IMR-90 (cell line): ENCODE data around the gene TUBB6. TPM values are rescaled to one million over a fixed set of nuclear protein-coding genes. Genes with fewer than 3 reads are reported as not detected.

Source experiments
- ATAC-seq: fragments of 200-7000 bp; cut with Tn5 transposase; 2 replicates; pipeline ENCODE4 v1.9.1; 2020; ENCODE audit warnings: low read depth, mild to moderate bottlenecking, moderate library complexity
- BruUV-seq: library from RNA; stranded (reverse); fragments of 400-500 nt; replicated peaks from 2 replicates; lab custom pipeline; 2021; lab: Mats Ljungman, UMichigan
- CTCF ChIA-PET: fragments of 300-600 bp; formaldehyde crosslinking; extraction: SDS; loops from one replicate; lab custom pipeline; 2021; ENCODE audit warnings: antibody characterized with exemption; lab: Yijun Ruan, JAX
- POLR2A ChIA-PET: fragments of 300-600 bp; sonication (Branson Sonifier 250); formaldehyde crosslinking; loops from one replicate; lab custom pipeline; 2022; ENCODE audit warnings: antibody characterized with exemption; ENCODE audit not compliant: unreplicated experiment; lab: Charles Lee
- DNase-seq: peaks from one replicate; pipeline ENCODE4 v3.0.0; 2013
- H2AFZ ChIP-seq: replicated peaks from 2 replicates; pipeline ENCODE3; 2013; ENCODE audit warnings: low read length, mild to moderate bottlenecking; ENCODE audit not compliant: poor library complexity
- H2AK5ac ChIP-seq: 2 replicates; pipeline ENCODE4 v1.6.1; 2013; ENCODE audit warnings: low read depth, low read length, inconsistent platforms
- H2AK9ac ChIP-seq: replicated peaks from 2 replicates; pipeline ENCODE3; 2013; ENCODE audit warnings: mild to moderate bottlenecking, low read depth, low read length, moderate library complexity; ENCODE audit not compliant: poor library complexity
- H2BK120ac ChIP-seq: 2 replicates; pipeline ENCODE4 v1.6.1; 2013; ENCODE audit warnings: low read depth, low read length, inconsistent platforms
- H2BK15ac ChIP-seq: 3 replicates; pipeline ENCODE4 v1.6.1; 2013; ENCODE audit warnings: low read depth, low read length, inconsistent platforms
- H2BK20ac ChIP-seq: 2 replicates; pipeline ENCODE4 v1.6.1; 2013; ENCODE audit warnings: low read depth, mild to moderate bottlenecking, inconsistent platforms, low read length, moderate library complexity
- H2BK5ac ChIP-seq: 2 replicates; pipeline ENCODE4 v1.6.1; 2013; ENCODE audit warnings: mild to moderate bottlenecking, low read depth, low read length, inconsistent platforms; ENCODE audit not compliant: poor library complexity, severe bottlenecking
- H3K14ac ChIP-seq: replicated peaks from 2 replicates; pipeline ENCODE4 v1.6.1; 2013; ENCODE audit warnings: low read depth, low read length, inconsistent platforms
- H3K18ac ChIP-seq: 2 replicates; pipeline ENCODE4 v1.6.1; 2013; ENCODE audit warnings: low read depth, low read length, control low read depth
- H3K23ac ChIP-seq: 2 replicates; pipeline ENCODE4 v1.6.1; 2013; ENCODE audit warnings: low read depth, low read length, inconsistent platforms
- H3K27ac ChIP-seq: 2 replicates; pipeline ENCODE4 v1.5.1; 2013; ENCODE audit warnings: mild to moderate bottlenecking, control low read depth, low read length; ENCODE audit not compliant: insufficient read depth
- H3K27me3 ChIP-seq: 2 replicates; pipeline ENCODE4 v1.6.1; 2013; ENCODE audit warnings: low read length; ENCODE audit not compliant: control insufficient read depth, insufficient read depth
- H3K36me3 ChIP-seq: 2 replicates; pipeline ENCODE4 v1.6.1; 2013; ENCODE audit warnings: low read length, mixed read lengths; ENCODE audit not compliant: control insufficient read depth, insufficient read depth
- H3K4ac ChIP-seq: 2 replicates; pipeline ENCODE4 v1.6.1; 2013; ENCODE audit warnings: low read depth, low read length, inconsistent platforms
- H3K4me1 ChIP-seq: 2 replicates; pipeline ENCODE4 v1.6.1; 2013; ENCODE audit warnings: low read length, mixed read lengths; ENCODE audit not compliant: control insufficient read depth, insufficient read depth
- H3K4me2 ChIP-seq: 2 replicates; pipeline ENCODE4 v1.6.1; 2013; ENCODE audit warnings: low read depth, mild to moderate bottlenecking, control low read depth, low read length, moderate library complexity
- H3K4me3 ChIP-seq: 2 replicates; pipeline ENCODE4 v1.5.1; 2013; ENCODE audit warnings: low read depth, mild to moderate bottlenecking, control low read depth, low read length, moderate library complexity; ENCODE audit not compliant: insufficient read depth
- H3K56ac ChIP-seq: 2 replicates; pipeline ENCODE4 v1.6.1; 2013; ENCODE audit warnings: low read length, inconsistent platforms; ENCODE audit not compliant: insufficient read depth; ENCODE audit errors: extremely low read depth
- H3K79me1 ChIP-seq, 2 experiments: 2 replicates each; pipeline ENCODE4 v1.6.1; 2013; ENCODE audit warnings: low read length in 2 of 2, inconsistent platforms in 1 of 2, low read depth in 1 of 2
- H3K9ac ChIP-seq: 2 replicates; pipeline ENCODE4 v1.6.1; 2013; ENCODE audit warnings: low read depth, low read length, control low read depth
- H3K9me1 ChIP-seq: 2 replicates; pipeline ENCODE4 v1.6.1; 2013; ENCODE audit warnings: low read length, inconsistent platforms; ENCODE audit not compliant: insufficient read depth
- H3K9me3 ChIP-seq: 2 replicates; pipeline ENCODE4 v1.6.1; 2013; ENCODE audit warnings: low read length; ENCODE audit not compliant: control insufficient read depth, insufficient read depth
- H4K20me1 ChIP-seq: 2 replicates; pipeline ENCODE4 v1.6.1; 2013; ENCODE audit warnings: low read length, inconsistent platforms; ENCODE audit not compliant: insufficient read depth
- H4K5ac ChIP-seq: 2 replicates; pipeline ENCODE4 v1.6.1; 2013; ENCODE audit warnings: mild to moderate bottlenecking, low read depth, low read length, control low read depth
- H4K8ac ChIP-seq, 2 experiments: 2 replicates each; pipeline ENCODE4 v1.6.1; 2013; ENCODE audit warnings: low read depth in 2 of 2, low read length in 2 of 2, control low read depth in 1 of 2, inconsistent platforms in 1 of 2
- H4K91ac ChIP-seq: 2 replicates; pipeline ENCODE4 v1.6.1; 2013; ENCODE audit warnings: low read depth, low read length, inconsistent platforms; ENCODE audit not compliant: insufficient read depth
- BHLHE40 ChIP-seq: fragments of 150-350 bp; IDR thresholded peaks from 2 replicates; pipeline ENCODE4 v1.6.1; 2016; ENCODE audit warnings: mild to moderate bottlenecking, low read depth, low read length
- CEBPB ChIP-seq: IDR thresholded peaks from 2 replicates; pipeline ENCODE4 v1.6.1; 2012; ENCODE audit warnings: low read depth, low read length, improper control_type of control experiment
- CHD1 ChIP-seq: IDR thresholded peaks from 2 replicates; pipeline ENCODE4 v1.6.1; 2012; ENCODE audit warnings: low read depth, low read length, improper control_type of control experiment
- FOS ChIP-seq: fragments of 150-350 bp; IDR thresholded peaks from 2 replicates; pipeline ENCODE4 v1.6.1; 2016; ENCODE audit warnings: low read depth, low read length
- MAZ ChIP-seq: IDR thresholded peaks from 2 replicates; pipeline ENCODE4 v1.6.1; 2012; ENCODE audit warnings: low read depth, mild to moderate bottlenecking, low read length, improper control_type of control experiment, moderate library complexity, borderline replicate concordance
- MXI1 ChIP-seq: IDR thresholded peaks from 2 replicates; pipeline ENCODE4 v1.6.1; 2012; ENCODE audit warnings: low read depth, mild to moderate bottlenecking, low read length, moderate library complexity, borderline replicate concordance
- NFE2L2 ChIP-seq: fragments of 150-350 bp; IDR thresholded peaks from 2 replicates; pipeline ENCODE4 v1.6.1; 2016; ENCODE audit warnings: low read depth, mild to moderate bottlenecking, low read length
- POLR2A ChIP-seq: IDR thresholded peaks from 2 replicates; pipeline ENCODE4 v1.6.1; 2012; ENCODE audit warnings: mild to moderate bottlenecking, low read depth, low read length
- RAD21 ChIP-seq: IDR thresholded peaks from 2 replicates; pipeline ENCODE4 v1.6.1; 2012; ENCODE audit warnings: low read length, improper control_type of control experiment
- RCOR1 ChIP-seq: IDR thresholded peaks from 2 replicates; pipeline ENCODE4 v1.6.1; 2012; ENCODE audit warnings: mild to moderate bottlenecking, low read length, improper control_type of control experiment; ENCODE audit not compliant: insufficient replicate concordance
- RFX5 ChIP-seq: IDR thresholded peaks from 2 replicates; pipeline ENCODE4 v1.8.0; 2012; ENCODE audit warnings: low read depth, mild to moderate bottlenecking, low read length, moderate library complexity
- SMC3 ChIP-seq: fragments of 150-350 bp; IDR thresholded peaks from 2 replicates; pipeline ENCODE4 v1.6.1; 2016; ENCODE audit warnings: low read depth, mild to moderate bottlenecking, antibody characterized with exemption, low read length, moderate library complexity
- WGBS, 2 experiments: methylation state at CpG; one replicate each; pipeline versions ENCODE4 v1.1.5 to v1.1.7; 2013; ENCODE audit warnings: missing lambda C conversion rate in 2 of 2; ENCODE audit not compliant: insufficient read length in 1 of 2; ENCODE audit errors: extremely low coverage in 2 of 2; 5-methylcytosine and 5-hydroxymethylcytosine counted together
- dilution Hi-C: fragments of 300-500 bp; cut with HindIII; formaldehyde crosslinking; loops from one replicate; pipeline ENCODE4 v1.14.3; 2018; ENCODE audit warnings: low sequenced_read_pairs; ENCODE audit not compliant: unreplicated experiment
- in situ Hi-C: fragments of 300-500 bp; cut with MboI; formaldehyde crosslinking; loops from 3 replicates; pipeline ENCODE4 v1.14.3; 2019; ENCODE audit warnings: low sequenced_read_pairs, inconsistent platforms, mixed read lengths
- intact Hi-C: fragments of 100-400 bp; cut with micrococcal nuclease; formaldehyde crosslinking; loops from 2 replicates; pipeline ENCODE4 v1.10.0; 2022
- polyA plus RNA-seq, 3 experiments: library from polyadenylated mRNA; depleted of rRNA; stranded (reverse); fragments of >200 nt; gene quantifications; 2 replicates each; pipeline ENCODE4 v1.2.3, GENCODE V29; 2012; ENCODE audit warnings: low replicate concordance in 1 of 3
- total RNA-seq: library from RNA; depleted of rRNA; stranded (reverse); fragments of >200 nt; gene quantifications from 2 replicates; pipeline ENCODE4 v1.2.3, GENCODE V29; 2012
- TF ChIP-seq, protein P1 (sequence below): fragments of 150-350 bp; IDR thresholded peaks from 2 replicates; pipeline ENCODE4 v1.6.1; 2016; ENCODE audit warnings: low read depth, mild to moderate bottlenecking, low read length, moderate library complexity, borderline replicate concordance
- TF ChIP-seq, protein P2 (sequence below): conservative IDR thresholded peaks from 2 replicates; pipeline ENCODE4 v1.5.1; 2012; ENCODE audit warnings: mild to moderate bottlenecking, low read depth, low read length, improper control_type of control experiment

Gene TUBB6
- total and polyA plus RNA-seq, 2 of the 4 experiments (the other 2 are of a cell fraction): 927 to 1,040 TPM

DNA sequence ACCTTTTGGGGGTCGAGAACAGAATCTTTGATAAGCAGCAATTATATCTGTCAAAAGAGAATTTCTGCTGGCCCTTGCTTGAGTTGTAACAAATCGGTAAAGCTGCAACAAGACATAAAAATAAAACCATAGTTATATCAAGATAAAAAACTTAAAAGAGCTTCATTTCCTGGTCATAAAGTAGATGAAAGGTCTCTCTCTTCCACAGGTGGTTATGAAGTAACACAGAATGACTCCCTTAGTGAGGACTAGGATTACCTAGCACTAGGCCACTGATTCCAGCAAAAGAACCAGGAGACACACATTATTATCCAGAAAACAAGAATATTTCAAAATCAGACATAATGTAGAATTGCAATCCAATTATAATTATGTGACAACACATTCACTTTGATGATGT is 63.5 kb downstream of the TUBB6 start:
- Histone ChIP-seq H3K9me1 (peaks cover 18% of the 10 kb centered on the region), H2BK5ac (no peak overlapping the region), H3K14ac (no peak overlapping the region), H2AFZ (no peak overlapping the region), H4K5ac (no peak overlapping the region), H2AK9ac (no peak overlapping the region), H3K9ac (no peak overlapping the region), H2BK20ac (no peak overlapping the region), H3K36me3 (peaks cover 14% of the 10 kb centered on the region), H3K27me3 (no peaks in the 10 kb centered on the region), H3K79me1 (peaks cover 31 to 78% of the 10 kb centered on the region in 2 experiments), H3K4me3 (no peak overlapping the region), H3K56ac (no peak overlapping the region), H3K27ac (no peak overlapping the region), H2AK5ac (no peak overlapping the region), H2BK120ac (no peak overlapping the region), H4K20me1 (peaks cover 46% of the 10 kb centered on the region), H3K9me3 (no peaks in the 10 kb centered on the region), H3K23ac (no peak overlapping the region), H3K4me1 (peaks cover 2% of the 10 kb centered on the region), H2BK15ac (no peak overlapping the region), H3K4me2 (no peak overlapping the region), H4K8ac (no peak overlapping the region), H3K4ac (no peak overlapping the region), H3K18ac (no peak overlapping the region), H4K91ac (no peak overlapping the region)
- dilution Hi-C loops (no loop called here), in situ Hi-C loops (loop anchor here (10.0 kb wide), 2 partner anchors 63 to 573 kb away; partner anchors contain the start of gene SEH1L), intact Hi-C loops (no loop called here)
- no peak for TF ChIP-seq MAZ
- no peak for TF ChIP-seq NFE2L2
- no peak for TF ChIP-seq RCOR1
- TF ChIP-seq BHLHE40: no peak
- TF ChIP-seq RFX5: no peak
- TF ChIP-seq FOS: no peak
- no peak for TF ChIP-seq POLR2A
- no peak for TF ChIP-seq CHD1
- TF ChIP-seq MXI1: no peak
- no peak for TF ChIP-seq RAD21
- no peak for TF ChIP-seq CEBPB
- TF ChIP-seq, protein P1, sequence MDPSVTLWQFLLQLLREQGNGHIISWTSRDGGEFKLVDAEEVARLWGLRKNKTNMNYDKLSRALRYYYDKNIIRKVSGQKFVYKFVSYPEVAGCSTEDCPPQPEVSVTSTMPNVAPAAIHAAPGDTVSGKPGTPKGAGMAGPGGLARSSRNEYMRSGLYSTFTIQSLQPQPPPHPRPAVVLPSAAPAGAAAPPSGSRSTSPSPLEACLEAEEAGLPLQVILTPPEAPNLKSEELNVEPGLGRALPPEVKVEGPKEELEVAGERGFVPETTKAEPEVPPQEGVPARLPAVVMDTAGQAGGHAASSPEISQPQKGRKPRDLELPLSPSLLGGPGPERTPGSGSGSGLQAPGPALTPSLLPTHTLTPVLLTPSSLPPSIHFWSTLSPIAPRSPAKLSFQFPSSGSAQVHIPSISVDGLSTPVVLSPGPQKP: no peak
- TF ChIP-seq, protein P2, sequence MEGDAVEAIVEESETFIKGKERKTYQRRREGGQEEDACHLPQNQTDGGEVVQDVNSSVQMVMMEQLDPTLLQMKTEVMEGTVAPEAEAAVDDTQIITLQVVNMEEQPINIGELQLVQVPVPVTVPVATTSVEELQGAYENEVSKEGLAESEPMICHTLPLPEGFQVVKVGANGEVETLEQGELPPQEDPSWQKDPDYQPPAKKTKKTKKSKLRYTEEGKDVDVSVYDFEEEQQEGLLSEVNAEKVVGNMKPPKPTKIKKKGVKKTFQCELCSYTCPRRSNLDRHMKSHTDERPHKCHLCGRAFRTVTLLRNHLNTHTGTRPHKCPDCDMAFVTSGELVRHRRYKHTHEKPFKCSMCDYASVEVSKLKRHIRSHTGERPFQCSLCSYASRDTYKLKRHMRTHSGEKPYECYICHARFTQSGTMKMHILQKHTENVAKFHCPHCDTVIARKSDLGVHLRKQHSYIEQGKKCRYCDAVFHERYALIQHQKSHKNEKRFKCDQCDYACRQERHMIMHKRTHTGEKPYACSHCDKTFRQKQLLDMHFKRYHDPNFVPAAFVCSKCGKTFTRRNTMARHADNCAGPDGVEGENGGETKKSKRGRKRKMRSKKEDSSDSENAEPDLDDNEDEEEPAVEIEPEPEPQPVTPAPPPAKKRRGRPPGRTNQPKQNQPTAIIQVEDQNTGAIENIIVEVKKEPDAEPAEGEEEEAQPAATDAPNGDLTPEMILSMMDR: no peak
- TF ChIP-seq SMC3: no peak
- POLR2A ChIA-PET: no interaction called here
- ATAC-seq: no peak
- no CpG with 5 or more reads among the region's 2 CpGs for WGBS, 2 experiments
- CTCF ChIA-PET: interaction anchor here (1.1 kb wide), 1 partner anchor 20 kb away, joined by 3 read pairs; no protein-coding TSS in a partner anchor
- BruUV-seq: no TSS peak
- DNase-seq: no peak
